CD4-positive, alpha-beta T cell treated with Interleukin-21 for 1 hour (primary cell): ENCODE data around the gene DRAP1.

ENCODE experiments used
- DNase-seq: peaks from one replicate; pipeline ENCODE4 v3.0.0-alpha.2; 2020

The DRAP1 gene

GRCh38 chr11:65965986-65966762, 46.9 kb downstream of the DRAP1 start:
- no peak for DNase-seq

DNA sequence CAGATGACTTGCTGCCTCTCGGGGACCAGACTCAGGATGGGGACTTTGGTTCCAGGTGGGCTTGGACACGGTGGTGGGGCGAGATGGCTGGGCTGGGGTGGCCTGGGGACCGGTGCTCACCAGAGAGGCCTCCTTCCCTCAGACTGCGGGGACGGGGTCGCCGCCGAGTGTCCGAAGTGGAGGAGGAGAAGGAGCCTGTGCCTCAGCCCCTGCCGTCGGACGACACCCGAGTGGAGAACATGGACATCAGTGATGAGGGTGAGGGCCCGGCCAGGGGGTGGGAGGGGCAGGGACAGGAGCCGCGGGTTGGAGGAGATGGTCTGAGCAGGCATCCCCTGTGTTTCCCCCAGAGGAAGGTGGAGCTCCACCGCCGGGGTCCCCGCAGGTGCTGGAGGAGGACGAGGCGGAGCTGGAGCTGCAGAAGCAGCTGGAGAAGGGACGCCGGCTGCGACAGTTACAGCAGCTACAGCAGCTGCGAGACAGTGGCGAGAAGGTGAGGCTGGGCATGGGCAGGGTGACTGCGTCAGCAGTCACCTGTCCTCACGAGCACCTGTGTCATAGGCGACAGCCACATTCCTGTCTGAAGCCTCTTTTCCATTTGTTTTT, 48.2 kb downstream of the DRAP1 start:
- DNase-seq = no peak

DNA sequence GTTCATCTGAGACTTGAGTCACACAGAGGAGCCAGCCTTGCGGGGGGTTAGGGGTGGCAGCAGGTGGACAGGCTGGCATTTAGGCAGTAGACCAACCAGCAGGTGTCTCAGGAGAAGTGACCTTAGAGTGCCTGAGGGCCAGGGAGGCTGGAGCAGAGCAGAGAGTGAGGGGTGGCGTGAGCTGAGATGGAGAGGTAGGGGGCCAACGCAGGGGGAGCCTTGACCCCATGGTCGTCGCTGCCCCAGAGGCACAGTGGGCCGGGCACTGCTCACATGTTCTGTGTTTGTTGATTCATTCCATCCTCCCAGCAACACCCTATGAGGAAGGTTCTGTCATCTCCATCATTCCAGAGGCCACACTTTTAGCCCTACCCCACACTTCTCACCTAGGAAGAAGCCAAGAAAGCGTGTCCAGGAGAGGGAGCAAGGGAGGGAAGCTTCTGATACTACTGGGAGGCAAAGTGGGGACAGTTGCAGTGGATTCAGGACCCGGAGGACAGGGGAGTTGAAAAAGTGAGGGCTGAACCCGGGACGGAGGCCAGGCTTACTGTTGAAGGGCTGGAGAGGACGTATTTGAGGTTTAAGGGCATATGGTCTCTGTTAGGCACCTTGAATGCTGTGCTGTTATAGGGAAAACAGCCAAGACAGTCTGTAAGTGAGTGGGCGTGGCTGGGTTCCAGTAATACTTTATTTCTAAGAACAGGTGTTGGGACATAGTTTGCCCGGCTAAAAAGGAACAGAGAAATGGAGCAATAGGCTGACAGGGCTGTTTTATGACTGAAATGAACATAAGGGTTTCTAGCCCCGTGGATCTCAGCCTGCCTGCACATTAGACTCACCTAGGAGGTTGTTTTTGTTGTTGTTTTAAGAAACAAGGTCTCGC, 49.6 kb downstream of the DRAP1 start:
- no peak for DNase-seq
